OCI-LY3 (cell line): ENCODE results near the gene KCNH6.

Experiments
- H2AFZ ChIP-seq: fragments of 200-600, 300-600 bp; shearing (Covaris generic); 2 replicates; pipeline ENCODE4 v1.6.0; 2014; ENCODE audit warnings: antibody characterized with exemption, low read depth, low read length
- H3K27ac ChIP-seq: fragments of 200-600, 300-600 bp; sonication (generic); 2 replicates; pipeline ENCODE4 v1.5.1; 2014; ENCODE audit warnings: mild to moderate bottlenecking, low read length, moderate library complexity, mixed read lengths
- H3K27me3 ChIP-seq: fragments of 200-600, 300-600 bp; sonication (generic); 2 replicates; pipeline ENCODE4 v1.6.1; 2014; ENCODE audit warnings: low read depth, low read length, mixed read lengths
- H3K36me3 ChIP-seq: fragments of 200-600, 300-600 bp; sonication (generic); replicated peaks from 2 replicates; pipeline ENCODE3; 2014; ENCODE audit warnings: low read depth, low read length, mixed read lengths
- H3K4me1 ChIP-seq: fragments of 300-600, 200-600 bp; sonication (generic); 2 replicates; pipeline ENCODE4 v1.6.1; 2014; ENCODE audit warnings: low read length, mixed read lengths
- H3K4me2 ChIP-seq: fragments of 200-600, 300-600 bp; sonication (generic); 2 replicates; pipeline ENCODE4 v1.6.1; 2014; ENCODE audit warnings: low read length, mixed read lengths
- H3K4me3 ChIP-seq: fragments of 300-600, 200-600 bp; sonication (generic); 2 replicates; pipeline ENCODE4 v1.5.1; 2014; ENCODE audit warnings: antibody characterized with exemption, mild to moderate bottlenecking, low read length, moderate library complexity
- H3K79me2 ChIP-seq: fragments of 300-600, 200-600 bp; shearing (Covaris generic); 2 replicates; pipeline ENCODE4 v1.6.1; 2014; ENCODE audit warnings: mild to moderate bottlenecking, low read length, mixed read lengths
- H3K9ac ChIP-seq: fragments of 300-600, 200-600 bp; shearing (Covaris generic); 2 replicates; pipeline ENCODE4 v1.6.0; 2014; ENCODE audit warnings: mild to moderate bottlenecking, low read length, moderate library complexity
- H3K9me3 ChIP-seq: fragments of 200-600, 300-600 bp; shearing (Covaris generic); 2 replicates; pipeline ENCODE4 v1.6.1; 2014; ENCODE audit warnings: low read length, mixed read lengths; ENCODE audit not compliant: insufficient read depth
- H4K20me1 ChIP-seq: fragments of 200-600, 300-600 bp; sonication (generic); 2 replicates; pipeline ENCODE4 v1.6.1; 2016; ENCODE audit warnings: low read length, mixed read lengths; ENCODE audit not compliant: insufficient read depth
- CTCF ChIP-seq: fragments of 200-600, 300-600 bp; sonication (generic); IDR thresholded peaks from 2 replicates; pipeline ENCODE4 v1.5.1; 2014; ENCODE audit warnings: antibody characterized with exemption, low read length, low read depth
- EZH2phosphoT487 ChIP-seq: fragments of 200-600 bp; shearing (Covaris generic); IDR thresholded peaks from 2 replicates; pipeline ENCODE4 v1.6.1; 2018; ENCODE audit warnings: antibody characterized with exemption, mixed run types, low read depth

The KCNH6 gene

GRCh38 chr17:63519972-63520882 lies 2.9 kb upstream of the KCNH6 start:
- H3K4me1 ChIP-seq = no peaks in the 10 kb centered on the region
- H3K27ac ChIP-seq = no peak overlapping the region
- H3K9me3 ChIP-seq = no peaks in the 10 kb centered on the region
- peaks cover 13% of the 10 kb centered on the region for H3K27me3 ChIP-seq
- TF ChIP-seq EZH2phosphoT487 (no peak), CTCF (no peak)
- no peak overlapping the region for H2AFZ ChIP-seq
- H3K79me2 ChIP-seq = no peaks in the 10 kb centered on the region
- H4K20me1 ChIP-seq = no peaks in the 10 kb centered on the region
- H3K9ac ChIP-seq = no peak overlapping the region
- H3K4me3 ChIP-seq = no peak overlapping the region
- H3K36me3 ChIP-seq = no peaks in the 10 kb centered on the region
- H3K4me2 ChIP-seq = no peak overlapping the region

- no peaks in the 10 kb centered on the region for H3K36me3 ChIP-seq
- H3K27ac ChIP-seq = no peak overlapping the region
- no peak overlapping the region for H3K4me3 ChIP-seq
- no peaks in the 10 kb centered on the region for H3K79me2 ChIP-seq
- no peak overlapping the region for H3K9ac ChIP-seq
- no peak for TF ChIP-seq CTCF
- TF ChIP-seq EZH2phosphoT487 = no peak
- no peaks in the 10 kb centered on the region for H4K20me1 ChIP-seq
- no peak overlapping the region for H2AFZ ChIP-seq
- no peak overlapping the region for H3K4me2 ChIP-seq
- no peaks in the 10 kb centered on the region for H3K4me1 ChIP-seq
- no peaks in the 10 kb centered on the region; the same call in 1 of the 2 replicates for H3K27me3 ChIP-seq
- H3K9me3 ChIP-seq = no peaks in the 10 kb centered on the region
These were observed 893 bp downstream of the KCNH6 start for GRCh38 chr17:63524051-63524450.

GRCh38 chr17:63525190-63525946 lies 2.2 kb downstream of the KCNH6 start:
- H2AFZ ChIP-seq = no peak overlapping the region
- H3K9me3 ChIP-seq = no peaks in the 10 kb centered on the region
- TF ChIP-seq CTCF (no peak), EZH2phosphoT487 (no peak)
- no peaks in the 10 kb centered on the region for H3K36me3 ChIP-seq
- no peak overlapping the region for H3K4me3 ChIP-seq
- no peak overlapping the region for H3K9ac ChIP-seq
- H3K79me2 ChIP-seq = no peaks in the 10 kb centered on the region
- H3K27me3 ChIP-seq = no peaks in the 10 kb centered on the region; the same call in 1 of the 2 replicates
- H3K4me2 ChIP-seq = no peak overlapping the region
- H3K27ac ChIP-seq = no peak overlapping the region
- H3K4me1 ChIP-seq = no peaks in the 10 kb centered on the region
- H4K20me1 ChIP-seq = no peaks in the 10 kb centered on the region

- no peaks in the 10 kb centered on the region for H3K4me1 ChIP-seq
- no peak overlapping the region for H3K27ac ChIP-seq
- no peak overlapping the region for H3K4me3 ChIP-seq
- no peaks in the 10 kb centered on the region for H3K36me3 ChIP-seq
- no peak overlapping the region for H2AFZ ChIP-seq
- H3K9me3 ChIP-seq = no peaks in the 10 kb centered on the region
- no peak overlapping the region for H3K4me2 ChIP-seq
- no peaks in the 10 kb centered on the region; the same call in 1 of the 2 replicates for H3K27me3 ChIP-seq
- no peak for TF ChIP-seq EZH2phosphoT487
- H3K9ac ChIP-seq = no peak overlapping the region
- no peaks in the 10 kb centered on the region for H4K20me1 ChIP-seq
- no peaks in the 10 kb centered on the region for H3K79me2 ChIP-seq
These were observed 3.7 kb downstream of the KCNH6 start for GRCh38 chr17:63526861-63527260.
